ENCODE measurements around the gene RNF183.

- TF ChIP-seq ZNF274 (IDR thresholded peaks at IDR 0.05; ENCODE audit: low read depth, low read length) (no peak), YY1 (IDR thresholded peaks at IDR 0.05; ENCODE audit: insufficient read depth, insufficient read length) (no peak)
Measured at GRCh38 chr9:113326230-113326629, 23.1 kb upstream of the RNF183 start.

All from NT2/D1 (cell line).